Right atrium auricular region (tissue), 2 donors: ENCODE results near the gene TENM3. TPM values are rescaled to one million over a fixed set of nuclear protein-coding genes. Genes with fewer than 3 reads are reported as not detected.

Experiments used
- DNase-seq: peaks from one replicate; pipeline ENCODE4 v3.0.0-alpha.2; 2019; ENCODE audit warnings: low spot score
- H3K27ac ChIP-seq, 2 donors: fragments of 200-600 bp; sonication (generic); 1 replicate in 1 of 2; 2 replicates in 1 of 2; pipeline ENCODE4 v1.5.1; 2016 to 2019
- H3K27me3 ChIP-seq, 2 donors: fragments of 200-600 bp; sonication (generic); one replicate each; pipeline versions ENCODE4 v1.5.1 to v1.6.0; 2017 to 2019
- H3K36me3 ChIP-seq: fragments of 200-600 bp; sonication (generic); one replicate; pipeline ENCODE4 v1.5.1; 2016
- H3K4me1 ChIP-seq, 2 donors: fragments of 200-600 bp; sonication (generic); one replicate each; pipeline versions ENCODE4 v1.5.1 to v1.6.0; 2017 to 2019
- H3K4me3 ChIP-seq, 2 donors: fragments of 200-600 bp; sonication (generic); 1 replicate in 1 of 2; 2 replicates in 1 of 2; pipeline ENCODE4 v1.5.1; 2017 to 2019; ENCODE audit warnings: mild to moderate bottlenecking in 1 of 2, moderate library complexity in 1 of 2
- H3K9me3 ChIP-seq, 2 donors: fragments of 200-600 bp; sonication (generic); one replicate each; pipeline ENCODE4 v1.5.1; 2019
- CTCF ChIP-seq, 2 donors: fragments of 200-600 bp; sonication (generic); IDR thresholded peaks; one replicate each; pipeline ENCODE4 v1.5.1; 2019; ENCODE audit warnings: antibody characterized with exemption in 2 of 2
- total RNA-seq, 2 donors: library from RNA; depleted of rRNA; stranded (reverse); fragments of >200 nt; gene quantifications; one replicate each; pipeline ENCODE4 v1.1.0, GENCODE V29; 2016

The TENM3 gene
- total RNA-seq, 2 donors from 2014 or later, result 10.7 to 15.9 TPM

- no peaks in the 10 kb centered on the region for H3K9me3 ChIP-seq
- no peak overlapping the region for H3K4me3 ChIP-seq
- H3K27ac ChIP-seq, result no peak overlapping the region
- no peaks in the 10 kb centered on the region for H3K27me3 ChIP-seq
- no peaks in the 10 kb centered on the region for H3K4me1 ChIP-seq
- DNase-seq, result no peak
- H3K36me3 ChIP-seq, result no peaks in the 10 kb centered on the region
- TF ChIP-seq CTCF (IDR thresholded peaks at IDR 0.05), result no peak
Measured at GRCh38 chr4:182600856-182601255, 357.7 kb downstream of the TENM3 start.

- Histone ChIP-seq H3K27ac (no peak overlapping the region), H3K4me3 (no peak overlapping the region), H3K36me3 (no peaks in the 10 kb centered on the region), H3K4me1 (no peaks in the 10 kb centered on the region), H3K27me3 (no peaks in the 10 kb centered on the region), H3K9me3 (no peaks in the 10 kb centered on the region)
- no peak for DNase-seq
- no peak for TF ChIP-seq CTCF (IDR thresholded peaks at IDR 0.05)
Measured at GRCh38 chr4:182604161-182604622, 361.0 kb downstream of the TENM3 start.

GRCh38 chr4:182604953-182605352 is 361.8 kb downstream of the TENM3 start:
- Histone ChIP-seq H3K4me3 (no peak overlapping the region), H3K4me1 (no peaks in the 10 kb centered on the region), H3K9me3 (no peaks in the 10 kb centered on the region), H3K36me3 (no peaks in the 10 kb centered on the region), H3K27me3 (no peaks in the 10 kb centered on the region), H3K27ac (no peak overlapping the region)
- TF ChIP-seq CTCF (IDR thresholded peaks at IDR 0.05), result no peak
- DNase-seq, result no peak

- Histone ChIP-seq H3K4me1 (no peaks in the 10 kb centered on the region), H3K9me3 (no peaks in the 10 kb centered on the region), H3K27me3 (no peaks in the 10 kb centered on the region), H3K36me3 (no peaks in the 10 kb centered on the region), H3K4me3 (no peak overlapping the region), H3K27ac (no peak overlapping the region)
- DNase-seq, result no peak
- no peak for TF ChIP-seq CTCF (IDR thresholded peaks at IDR 0.05)
Measured at GRCh38 chr4:182608525-182608924, 365.3 kb downstream of the TENM3 start.

GRCh38 chr4:182616476-182616875 is 373.3 kb downstream of the TENM3 start:
- no peak for DNase-seq
- no peaks in the 10 kb centered on the region for H3K36me3 ChIP-seq
- H3K9me3 ChIP-seq, result no peaks in the 10 kb centered on the region
- no peaks in the 10 kb centered on the region for H3K4me1 ChIP-seq
- no peak overlapping the region for H3K27ac ChIP-seq
- TF ChIP-seq CTCF (IDR thresholded peaks at IDR 0.05), result no peak
- H3K27me3 ChIP-seq, result no peaks in the 10 kb centered on the region
- no peak overlapping the region for H3K4me3 ChIP-seq

GRCh38 chr4:182619660-182620059 is 376.5 kb downstream of the TENM3 start:
- H3K4me1 ChIP-seq, result no peaks in the 10 kb centered on the region
- H3K9me3 ChIP-seq, result no peaks in the 10 kb centered on the region
- no peak overlapping the region for H3K27ac ChIP-seq
- no peak for DNase-seq
- TF ChIP-seq CTCF (IDR thresholded peaks at IDR 0.05), result no peak
- no peaks in the 10 kb centered on the region for H3K36me3 ChIP-seq
- no peaks in the 10 kb centered on the region for H3K27me3 ChIP-seq
- H3K4me3 ChIP-seq, result no peak overlapping the region
